Omental fat pad (tissue), 4 donors: Measurements from ENCODE around the gene COL23A1. TPM values are rescaled to one million over a fixed set of nuclear protein-coding genes. Genes with fewer than 3 reads are reported as not detected.

ENCODE experiments used
- ATAC-seq: fragments of 150-250 bp; one replicate; pipeline ENCODE4 v1.9.1; 2016; ENCODE audit warnings: mild to moderate bottlenecking, moderate library complexity; ENCODE audit not compliant: low FRiP score
- DNase-seq: peaks from one replicate; pipeline ENCODE4 v3.0.0-alpha.2; 2019; ENCODE audit warnings: low spot score
- CTCF ChIP-seq, 3 donors: fragments of 450-650 bp; IDR thresholded peaks; one replicate each; pipeline ENCODE4 v1.5.1; 2016 to 2017; ENCODE audit warnings: antibody characterized with exemption in 3 of 3, mild to moderate bottlenecking in 3 of 3, moderate library complexity in 2 of 3
- total RNA-seq, 4 donors: library from RNA; depleted of rRNA; stranded (reverse); fragments of >200 nt; gene quantifications; one replicate each; pipeline ENCODE4 v1.1.0, GENCODE V29; 2016

Gene COL23A1
- total RNA-seq, 4 donors from 2014 or later, result 0.12 to 1.0 (median 0.49) TPM

DNA sequence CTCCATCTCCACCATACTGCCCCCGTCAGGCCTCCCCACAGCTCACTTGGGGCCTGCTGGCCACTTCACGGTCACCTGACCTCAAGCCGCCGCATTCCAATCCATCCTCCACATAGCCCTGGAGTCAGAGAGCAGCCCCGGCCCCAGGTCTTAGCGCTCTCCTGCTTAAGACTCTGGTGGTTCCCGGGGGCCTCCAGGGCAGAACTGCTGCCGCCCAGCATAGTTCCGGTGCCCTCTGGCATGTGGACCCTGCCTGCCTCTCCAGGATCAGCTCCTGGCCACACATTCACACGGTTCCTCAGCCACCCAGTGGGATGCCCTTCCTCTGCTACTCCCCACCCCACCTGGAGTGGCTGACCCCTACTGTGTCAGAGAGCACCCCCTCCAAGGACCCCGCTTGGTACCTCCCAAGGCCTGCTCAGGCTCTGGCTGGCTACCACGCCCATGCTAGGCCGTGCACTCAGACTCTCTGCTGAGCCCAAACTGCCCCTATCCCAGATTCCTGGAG, 366.3 kb downstream of the COL23A1 start:
- no peak for TF ChIP-seq CTCF (IDR thresholded peaks at IDR 0.05)
- ATAC-seq (no peak), DNase-seq (no peak)

DNA sequence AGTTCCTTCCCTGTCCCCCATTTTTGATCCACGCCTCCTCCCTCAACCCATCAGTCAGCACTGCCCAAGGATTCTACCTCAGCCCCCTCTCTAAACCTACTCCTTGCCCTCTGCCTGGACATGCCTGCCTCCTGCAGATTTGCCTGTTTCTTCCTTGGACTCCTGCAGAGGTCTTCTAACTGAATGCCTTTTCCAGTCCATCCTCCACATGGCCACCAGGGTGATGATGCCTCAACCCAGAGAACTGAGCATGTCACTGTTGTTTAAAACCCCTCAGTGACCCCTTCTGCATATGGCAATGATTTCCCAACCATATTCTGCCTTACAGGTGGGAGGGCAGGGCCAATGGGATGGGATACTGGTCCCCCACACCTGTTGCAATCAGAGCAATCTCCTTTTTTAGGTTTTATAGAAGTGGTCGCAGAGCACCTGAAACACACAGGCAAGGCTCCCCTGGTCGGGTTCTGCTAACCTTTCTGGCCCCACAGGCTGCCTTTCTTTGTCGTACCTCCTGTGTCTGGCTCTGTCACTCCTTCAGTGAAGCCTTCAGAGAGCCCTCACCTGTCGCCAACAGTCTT, 366.9 kb downstream of the COL23A1 start:
- ATAC-seq (no peak), DNase-seq (no peak)
- TF ChIP-seq CTCF (IDR thresholded peaks at IDR 0.05), result no peak

GRCh38 chr5:178222292-178222691, 367.9 kb downstream of the COL23A1 start:
- ATAC-seq, result no peak
- no peak for DNase-seq
- TF ChIP-seq CTCF (IDR thresholded peaks at IDR 0.05), result no peak

GRCh38 chr5:178221853-178222252, 368.3 kb downstream of the COL23A1 start:
- DNase-seq (no peak), ATAC-seq (no peak)
- TF ChIP-seq CTCF (IDR thresholded peaks at IDR 0.05), result no peak

- no peak for TF ChIP-seq CTCF (IDR thresholded peaks at IDR 0.05)
Observed at GRCh38 chr5:178221282-178221681, 368.9 kb downstream of the COL23A1 start.

DNA sequence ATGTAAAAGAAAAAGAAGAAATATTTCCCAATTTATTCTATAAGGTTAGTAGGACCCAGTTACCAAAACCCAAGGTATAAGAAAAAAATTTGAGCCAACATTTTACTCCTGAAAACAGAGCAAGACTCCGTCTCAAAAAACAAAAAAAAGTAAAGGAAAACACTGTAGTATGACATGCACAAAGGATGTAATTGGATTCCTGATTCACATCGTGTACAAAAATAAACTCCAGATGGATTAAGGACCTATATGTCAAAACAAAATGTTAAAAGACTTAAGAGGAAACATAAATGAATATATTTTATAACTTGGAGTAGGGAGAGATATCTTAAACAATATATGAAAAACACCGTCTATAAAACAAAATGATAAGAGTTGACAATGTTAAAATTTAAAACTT, 371.4 kb downstream of the COL23A1 start:
- TF ChIP-seq CTCF (IDR thresholded peaks at IDR 0.05), result no peak
- no peak for ATAC-seq
- DNase-seq, result no peak

More at GRCh38 chr5:178221282-178221681, 368.9 kb downstream of the COL23A1 start:
- no peak for ATAC-seq
- no peak for DNase-seq

DNA sequence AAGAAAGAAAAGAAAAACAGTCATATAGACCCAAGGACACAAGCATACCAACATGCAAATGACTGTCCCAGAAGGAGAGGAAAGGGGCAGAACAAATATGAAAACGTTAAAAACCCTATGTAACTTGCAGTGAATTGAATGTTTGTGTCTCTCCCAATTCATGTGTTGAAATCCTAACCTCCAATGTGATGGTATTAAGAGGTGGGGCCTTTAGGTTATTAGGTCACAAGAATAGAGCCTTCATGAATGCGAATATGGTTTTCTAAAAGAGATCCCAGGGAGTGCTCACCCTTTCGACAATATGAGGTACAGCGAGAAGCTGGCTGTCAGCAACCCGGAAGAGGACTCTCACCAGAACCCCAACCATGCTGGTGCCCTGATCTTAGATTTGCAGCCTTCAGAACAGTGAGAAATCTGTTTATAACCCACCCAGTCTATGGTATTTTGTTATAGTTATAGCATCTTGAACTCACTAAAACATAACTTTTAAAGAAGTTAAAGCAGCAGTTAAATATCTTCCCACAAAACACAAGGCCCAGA, 371.9 kb downstream of the COL23A1 start:
- TF ChIP-seq CTCF (IDR thresholded peaks at IDR 0.05), result no peak
- ATAC-seq, result no peak
- no peak for DNase-seq
